HG02970 (cell line): ENCODE measurements around the gene BRSK1.

Experiments used
- ATAC-seq: cut with Tn5 transposase; IDR thresholded peaks from one replicate; pipeline ENCODE4 v1.9.1; 2021; ENCODE audit warnings: mild to moderate bottlenecking, moderate library complexity, moderate number of reproducible peaks; ENCODE audit not compliant: unreplicated experiment, low FRiP score

The BRSK1 gene

GRCh38 chr19:55346725-55347441 lies 63.1 kb downstream of the BRSK1 start:
- ATAC-seq = no peak

GRCh38 chr19:55347442-55348009 lies 63.7 kb downstream of the BRSK1 start:
- no peak for ATAC-seq

- no peak for ATAC-seq
Observed at GRCh38 chr19:55348317-55349034, 64.7 kb downstream of the BRSK1 start.

GRCh38 chr19:55350620-55351315 lies 67.0 kb downstream of the BRSK1 start:
- no peak for ATAC-seq

- ATAC-seq = no peak
Observed at GRCh38 chr19:55352040-55352439, 68.2 kb downstream of the BRSK1 start.

GRCh38 chr19:55352549-55353145 lies 68.8 kb downstream of the BRSK1 start:
- no peak for ATAC-seq

GRCh38 chr19:55353356-55353802 lies 69.6 kb downstream of the BRSK1 start:
- ATAC-seq = no peak

GRCh38 chr19:55353803-55354697 lies 70.3 kb downstream of the BRSK1 start:
- no peak for ATAC-seq

GRCh38 chr19:55354698-55355212 lies 71.0 kb downstream of the BRSK1 start, which contains the start of gene COX6B2:
Gene COX6B2, minus strand, starts transcription at chr19:55354719. Its CDS starts 198 bp downstream, at chr19:55354521.
- no peak for ATAC-seq

GRCh38 chr19:55355213-55355821 lies 71.5 kb downstream of the BRSK1 start:
- no peak for ATAC-seq

GRCh38 chr19:55358493-55358892 lies 74.7 kb downstream of the BRSK1 start:
- no peak for ATAC-seq

GRCh38 chr19:55358943-55359908 lies 75.4 kb downstream of the BRSK1 start:
- ATAC-seq = no peak

- no peak for ATAC-seq
Observed at GRCh38 chr19:55360902-55361301, 77.1 kb downstream of the BRSK1 start.
